ENCODE data around the gene GTF2A1L. TPM values are rescaled to one million over a fixed set of nuclear protein-coding genes. Genes with fewer than 3 reads are reported as not detected.

The GTF2A1L gene
- polyA plus RNA-seq, 5 donors = 0.16 to 1.2 (median 0.86) TPM; not detected in 1

Other genes starting within 250 kb of the GTF2A1L start
- 10 to 100 TPM; 26.9 to 36.4 (median 33.9) TPM for gene PPP1R21, start 177.1 kb upstream of the GTF2A1L start, polyA plus RNA-seq (ENCODE audit: insufficient read depth in 1 of 5, insufficient read length in 5 of 5, low replicate concordance in 1 of 5)
- 10 to 100 TPM; 10.4 to 24.1 (median 17.1) TPM for gene STON1, start 87.7 kb upstream of the GTF2A1L start, polyA plus RNA-seq (ENCODE audit: insufficient read depth in 1 of 5, insufficient read length in 5 of 5, low replicate concordance in 1 of 5)
- gene LHCGR, start 137.9 kb downstream of the GTF2A1L start, polyA plus RNA-seq (ENCODE audit: insufficient read depth in 1 of 5, insufficient read length in 5 of 5, low replicate concordance in 1 of 5) = under 1 TPM in 4 of 5 donors, not detected in 1; 0.06 to 0.21 (median 0.11) TPM

All from right lung (tissue), 5 donors.